Hematopoietic multipotent progenitor cell treated with erythropoietin and hydrocortisone succinate and interleukin-3 and kit ligand, for 6 days (in vitro differentiated cells): Measurements from ENCODE around the gene TPRA1.
"Not testable (repeated sequence)": the region's sequence is repeated elsewhere in the genome, so short reads cannot be mapped to it uniquely, and the experiment has no call there.

Experiments
- DNase-seq: peaks from one replicate; pipeline ENCODE4 v3.0.0-alpha.2; 2015

TPRA1 gene

GRCh38 chr3:127535106-127535785 is 55.3 kb downstream of the TPRA1 start:
- no peak for DNase-seq

- DNase-seq, result no peak
These were observed 56.0 kb downstream of the TPRA1 start for GRCh38 chr3:127534564-127534963.

GRCh38 chr3:127534161-127534451 is 56.4 kb downstream of the TPRA1 start:
- DNase-seq, result no peak

GRCh38 chr3:127532561-127533203 is 57.9 kb downstream of the TPRA1 start:
- DNase-seq, result no peak

- no peak for DNase-seq
These were observed 58.7 kb downstream of the TPRA1 start for GRCh38 chr3:127531821-127532220.

GRCh38 chr3:127530863-127531262 is 59.7 kb downstream of the TPRA1 start:
- DNase-seq, result not testable (repeated sequence)

GRCh38 chr3:127529346-127530188 is 61.0 kb downstream of the TPRA1 start:
- DNase-seq, result no peak

DNA sequence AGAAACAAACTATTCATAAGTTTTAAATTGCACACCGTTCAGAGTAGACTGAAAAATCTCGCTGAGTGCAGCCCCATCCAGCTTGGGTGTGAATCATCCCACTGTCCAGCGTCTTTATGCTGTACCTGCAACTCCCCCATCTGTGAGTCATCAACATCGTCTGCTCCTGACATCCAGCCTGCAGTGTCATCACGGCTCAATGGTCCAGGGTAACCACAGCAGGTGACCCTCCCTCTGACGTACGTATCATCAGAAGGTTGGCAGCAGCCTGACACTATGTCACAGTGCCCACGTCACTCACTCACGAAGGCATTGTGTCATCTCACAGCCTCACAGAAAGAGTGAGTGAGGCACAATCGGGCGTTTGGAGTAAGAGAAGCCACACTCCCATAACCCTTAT is 65.2 kb downstream of the TPRA1 start:
- no peak for DNase-seq

GRCh38 chr3:127524296-127524896 is 66.1 kb downstream of the TPRA1 start:
- no peak for DNase-seq
